Frontal cortex (tissue), 4 donors: Measurements from ENCODE around the gene RAB43. TPM values are rescaled to one million over a fixed set of nuclear protein-coding genes. Genes with fewer than 3 reads are reported as not detected.
"Not testable (repeated sequence)": the region's sequence is repeated elsewhere in the genome, so short reads cannot be mapped to it uniquely, and the experiment has no call there.

Experiments used
- DNase-seq, 2 donors: peaks; one replicate each; pipeline ENCODE4 v3.0.0; 2012; ENCODE audit warnings: low spot score in 2 of 2
- FAIRE-seq: peaks from 2 replicates; lab custom pipeline; 2012; peaks lifted over from hg19 to GRCh38; lab: Jason Lieb, UNC
- total RNA-seq: library from RNA; depleted of rRNA; stranded (reverse); fragments of >200 nt; gene quantifications from one replicate; pipeline ENCODE4 v1.2.3, GENCODE V29; 2014
- donor health status: control.
- donor health status: control.
- donor health status: control.

Gene RAB43
- total RNA-seq, 1 donor from 2014 or later: 2.0 TPM

GRCh38 chr3:129103296-129103695, 18.3 kb downstream of the RAB43 start:
- no peak for FAIRE-seq
- no peak for DNase-seq

- DNase-seq: no peak
- no peak for FAIRE-seq
These were observed 20.1 kb downstream of the RAB43 start for GRCh38 chr3:129101370-129102138.

GRCh38 chr3:129100274-129100673, 21.3 kb downstream of the RAB43 start:
- FAIRE-seq (no peak), DNase-seq (no peak)

- DNase-seq (no peak), FAIRE-seq (no peak)
These were observed 26.3 kb downstream of the RAB43 start for GRCh38 chr3:129095285-129095684.

GRCh38 chr3:129088312-129088711, 33.3 kb downstream of the RAB43 start:
- not testable (repeated sequence) for FAIRE-seq, DNase-seq

- not testable (repeated sequence) for DNase-seq, FAIRE-seq
These were observed 33.7 kb downstream of the RAB43 start for GRCh38 chr3:129087904-129088303.

- DNase-seq (no peak), FAIRE-seq (peak; percentile 85)
These were observed 34.4 kb downstream of the RAB43 start for GRCh38 chr3:129087138-129087702.

- FAIRE-seq (no peak), DNase-seq (no peak)
These were observed 35.8 kb downstream of the RAB43 start for GRCh38 chr3:129085818-129086217.

GRCh38 chr3:129085165-129085715, 36.4 kb downstream of the RAB43 start:
- DNase-seq (no peak), FAIRE-seq (no peak)

GRCh38 chr3:129084501-129084900, 37.1 kb downstream of the RAB43 start:
- FAIRE-seq (no peak), DNase-seq (no peak)

- FAIRE-seq (no peak), DNase-seq (no peak)
These were observed 39.6 kb downstream of the RAB43 start for GRCh38 chr3:129082026-129082425.

GRCh38 chr3:129081503-129081902, 40.1 kb downstream of the RAB43 start:
- no peak for DNase-seq
- FAIRE-seq: no peak

- DNase-seq (no peak), FAIRE-seq (no peak)
These were observed 43.1 kb downstream of the RAB43 start for GRCh38 chr3:129078510-129078909.

GRCh38 chr3:129077222-129077621, 44.4 kb downstream of the RAB43 start:
- no peak for DNase-seq
- FAIRE-seq: no peak

GRCh38 chr3:129070086-129070885, 51.3 kb downstream of the RAB43 start:
- DNase-seq (no peak), FAIRE-seq (no peak)

- DNase-seq, FAIRE-seq: not testable (repeated sequence)
These were observed 52.1 kb downstream of the RAB43 start for GRCh38 chr3:129069313-129070085.

GRCh38 chr3:129068291-129068886, 53.2 kb downstream of the RAB43 start:
- DNase-seq: no peak
- no peak for FAIRE-seq

GRCh38 chr3:129067719-129068118, 53.9 kb downstream of the RAB43 start:
- not testable (repeated sequence) for FAIRE-seq, DNase-seq

- DNase-seq (no peak), FAIRE-seq (no peak)
These were observed 55.9 kb downstream of the RAB43 start for GRCh38 chr3:129065720-129066073.
